Erythroblast (primary cell): Measurements from ENCODE around the gene RSU1.

Experiments
- DNase-seq, 2 experiments: peaks; one replicate each; lab custom pipeline; 2025; lab: John Stamatoyannopoulos, UW
- GATA1 ChIP-seq: IDR thresholded peaks from 2 replicates; pipeline ENCODE4 v1.6.1; 2011; ENCODE audit warnings: low read depth, mild to moderate bottlenecking, control low read depth, low read length, moderate library complexity
- POLR2A ChIP-seq: IDR thresholded peaks from 2 replicates; pipeline ENCODE4 v1.6.1; 2011; ENCODE audit warnings: mild to moderate bottlenecking, low read length

The RSU1 gene

DNA sequence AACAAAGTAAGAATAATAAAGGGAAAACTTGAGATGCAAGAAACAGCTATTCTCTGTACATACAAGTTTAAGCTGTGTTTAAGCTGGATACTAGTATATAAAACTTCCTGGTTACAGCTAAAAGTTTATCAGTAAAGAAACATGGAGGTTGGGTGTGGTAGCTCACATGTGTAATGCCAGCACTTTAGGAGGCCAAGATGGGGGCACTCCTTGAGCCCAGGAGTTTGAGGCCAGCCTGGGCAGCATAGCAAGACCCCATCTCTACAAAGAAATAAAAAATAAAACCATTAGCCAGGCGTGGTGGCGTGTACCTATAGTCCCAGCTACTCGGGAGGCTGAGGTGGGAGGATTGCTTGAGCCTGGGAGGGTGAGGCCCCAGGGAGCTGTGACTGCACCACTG, 3.2 kb downstream of the RSU1 start:
- DNase-seq, result peak; percentile 65 to 79
- TF ChIP-seq GATA1, result no peak
- TF ChIP-seq POLR2A, result no peak

DNA sequence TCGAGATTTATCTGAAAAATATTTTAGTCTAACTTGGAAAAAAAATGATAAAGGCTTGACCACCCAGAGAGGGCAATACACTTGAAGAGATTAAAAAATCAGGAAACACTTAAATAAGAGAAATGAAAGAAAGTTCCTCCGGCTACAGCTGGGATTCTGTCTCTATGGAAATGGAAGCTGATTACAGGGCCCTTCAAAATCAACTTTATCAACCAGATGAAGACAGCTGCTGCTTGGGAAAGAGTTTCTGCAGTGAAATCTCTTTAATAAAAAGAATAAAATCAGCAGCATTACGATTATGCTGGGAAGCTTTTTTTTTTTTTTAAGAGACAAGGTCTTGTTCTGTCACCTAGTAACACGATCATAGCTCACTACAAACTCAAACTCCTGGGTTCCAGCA, 4.5 kb downstream of the RSU1 start:
- no peak for TF ChIP-seq GATA1
- no peak for TF ChIP-seq POLR2A
- no peak for DNase-seq

DNA sequence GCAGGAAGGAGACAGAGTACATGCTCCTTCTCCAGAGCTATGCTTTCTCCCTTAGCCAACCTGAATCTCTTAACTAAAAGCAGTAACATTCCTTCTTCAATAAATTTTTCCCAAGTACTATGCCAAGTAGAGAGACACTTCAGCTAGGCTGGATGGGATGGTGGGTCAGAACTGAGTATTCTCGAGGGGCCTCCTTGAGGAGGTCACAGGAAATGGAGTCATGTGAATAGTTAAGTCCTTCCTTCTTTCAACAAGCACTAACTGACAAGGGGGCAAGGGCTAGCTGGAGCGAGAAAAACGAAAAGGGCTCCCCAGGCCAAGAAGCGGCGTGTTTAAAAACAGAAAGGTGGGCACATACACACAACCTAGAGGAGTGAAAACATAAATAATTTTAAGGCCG, 5.5 kb downstream of the RSU1 start:
- no peak for DNase-seq
- no peak for TF ChIP-seq POLR2A
- no peak for TF ChIP-seq GATA1

DNA sequence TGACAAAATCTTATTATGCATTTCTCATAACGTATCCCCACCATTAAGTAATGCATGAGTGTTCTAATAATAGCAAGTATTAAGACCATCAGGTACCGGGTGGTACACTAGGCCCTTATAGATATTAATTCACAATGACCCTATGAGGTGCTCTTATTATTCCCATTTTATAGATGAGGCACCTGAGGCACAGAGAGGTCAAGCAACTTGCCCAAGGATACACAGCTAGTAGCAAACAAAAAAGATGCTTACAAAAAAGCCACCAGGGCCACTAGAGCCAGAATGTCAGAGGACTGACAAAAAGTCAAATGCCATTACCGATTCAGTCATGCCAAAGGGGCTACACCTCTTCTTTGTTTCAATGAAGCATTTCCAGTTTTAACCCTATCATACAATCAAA, 5.9 kb downstream of the RSU1 start:
- TF ChIP-seq POLR2A, result no peak
- no peak for TF ChIP-seq GATA1
- no peak for DNase-seq

DNA sequence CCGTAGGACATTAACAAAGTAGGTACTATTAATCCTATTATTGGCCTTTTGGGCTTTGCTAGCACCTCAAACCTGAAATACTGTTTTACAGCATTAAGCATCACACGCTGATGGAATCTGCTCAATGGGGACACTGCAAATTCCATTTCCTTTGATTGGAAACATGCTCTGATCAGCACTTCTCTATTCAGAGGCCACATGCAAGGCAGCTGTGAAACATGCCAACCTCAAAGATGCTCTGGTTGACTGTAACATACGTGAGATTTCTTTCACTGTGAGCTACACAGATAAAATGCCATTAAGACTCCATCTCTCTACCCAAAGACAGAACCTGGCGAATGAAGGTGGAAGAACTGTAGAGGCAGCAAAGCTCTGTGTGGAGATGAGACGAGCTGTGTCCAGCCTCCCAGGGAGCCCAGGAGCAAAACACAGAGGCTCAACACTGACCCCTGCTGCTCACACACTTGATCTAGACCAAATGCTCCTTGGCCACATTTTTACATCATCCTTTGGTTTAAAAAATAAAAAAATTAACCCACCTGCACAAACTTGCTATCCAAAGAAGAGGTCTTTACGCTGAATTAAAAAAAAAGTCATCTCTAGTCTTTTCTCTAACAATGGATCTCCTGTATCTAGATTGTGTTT, 8.0 kb downstream of the RSU1 start:
- peak; percentile 63 to 73 for DNase-seq
- no peak for TF ChIP-seq POLR2A
- no peak for TF ChIP-seq GATA1

DNA sequence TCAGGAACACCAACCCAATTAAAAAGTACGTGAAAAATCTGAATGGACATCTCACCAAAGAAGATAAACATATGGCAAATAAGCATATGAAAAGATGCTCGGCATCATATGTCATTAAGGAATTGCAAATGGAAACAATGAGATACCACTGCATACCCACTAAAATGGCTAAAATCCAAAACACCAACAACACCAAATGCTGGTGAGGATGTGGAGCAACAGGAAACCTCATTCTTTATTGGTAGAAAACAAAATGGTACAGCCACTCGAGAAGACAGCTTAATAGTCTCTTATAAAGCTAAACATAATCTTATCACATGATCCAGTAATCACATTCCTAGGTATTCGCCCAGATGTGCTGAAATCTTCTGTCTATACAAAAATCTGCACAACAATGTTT, 13.1 kb downstream of the RSU1 start:
- TF ChIP-seq GATA1 (no peak), POLR2A (no peak)
- no peak for DNase-seq

DNA sequence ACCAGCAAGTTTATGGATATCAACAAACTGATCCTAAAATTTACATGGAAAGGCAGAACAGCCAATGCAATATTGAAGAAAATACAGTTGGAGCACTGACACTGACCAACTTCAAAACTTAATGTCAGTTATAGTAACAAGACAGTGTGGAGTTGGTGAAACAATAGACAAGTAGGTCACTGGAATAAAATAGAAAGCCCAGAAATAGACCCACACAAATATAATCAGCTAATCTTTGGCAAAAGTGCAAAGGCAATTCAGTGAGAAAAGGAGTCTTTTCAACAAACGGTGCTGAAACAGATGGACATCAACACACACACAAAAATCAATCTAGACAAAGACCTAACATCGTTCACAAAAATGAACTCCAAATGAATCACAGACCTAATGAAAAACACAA, 13.8 kb downstream of the RSU1 start:
- no peak for TF ChIP-seq GATA1
- TF ChIP-seq POLR2A, result no peak
- no peak for DNase-seq

DNA sequence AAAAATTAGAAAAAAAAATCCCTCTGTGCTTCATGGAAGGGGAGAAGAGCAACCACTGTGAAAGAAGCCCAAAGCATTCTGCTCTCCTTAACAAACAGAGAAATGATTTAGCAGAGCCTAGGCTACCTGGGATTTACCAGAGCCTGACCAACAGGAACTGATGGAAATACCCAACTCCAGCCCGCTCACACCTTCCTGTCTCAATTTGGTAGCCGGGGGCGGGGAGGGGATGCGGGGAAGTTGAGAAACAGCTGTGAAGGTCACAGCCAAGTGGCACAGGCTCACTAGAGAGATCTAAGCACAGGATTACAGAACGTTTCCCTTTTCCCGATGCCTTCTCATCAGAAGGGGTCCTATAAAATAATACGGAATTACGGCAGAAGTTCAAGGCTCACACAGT, 17.6 kb downstream of the RSU1 start:
- no peak for TF ChIP-seq POLR2A
- no peak for TF ChIP-seq GATA1
- DNase-seq, result no peak

DNA sequence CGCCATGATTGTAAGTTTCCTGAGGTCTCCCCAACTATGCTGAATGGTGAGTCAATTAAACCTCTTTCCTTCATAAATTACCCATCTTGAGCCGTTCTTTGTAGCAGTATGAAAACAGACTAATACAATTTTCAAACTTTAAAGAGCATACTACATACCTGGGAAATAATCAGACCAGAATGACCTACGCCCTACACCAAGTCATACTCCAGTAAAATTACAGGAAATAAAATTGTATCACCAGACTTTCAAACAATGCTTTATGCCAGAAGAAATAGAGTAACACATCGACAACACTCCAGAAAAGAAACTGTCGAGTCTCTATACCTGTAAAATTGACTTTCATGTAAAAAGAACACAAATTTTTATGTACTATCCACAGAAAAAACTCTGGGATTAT, 18.7 kb downstream of the RSU1 start:
- no peak for TF ChIP-seq POLR2A
- no peak for TF ChIP-seq GATA1
- no peak for DNase-seq

DNA sequence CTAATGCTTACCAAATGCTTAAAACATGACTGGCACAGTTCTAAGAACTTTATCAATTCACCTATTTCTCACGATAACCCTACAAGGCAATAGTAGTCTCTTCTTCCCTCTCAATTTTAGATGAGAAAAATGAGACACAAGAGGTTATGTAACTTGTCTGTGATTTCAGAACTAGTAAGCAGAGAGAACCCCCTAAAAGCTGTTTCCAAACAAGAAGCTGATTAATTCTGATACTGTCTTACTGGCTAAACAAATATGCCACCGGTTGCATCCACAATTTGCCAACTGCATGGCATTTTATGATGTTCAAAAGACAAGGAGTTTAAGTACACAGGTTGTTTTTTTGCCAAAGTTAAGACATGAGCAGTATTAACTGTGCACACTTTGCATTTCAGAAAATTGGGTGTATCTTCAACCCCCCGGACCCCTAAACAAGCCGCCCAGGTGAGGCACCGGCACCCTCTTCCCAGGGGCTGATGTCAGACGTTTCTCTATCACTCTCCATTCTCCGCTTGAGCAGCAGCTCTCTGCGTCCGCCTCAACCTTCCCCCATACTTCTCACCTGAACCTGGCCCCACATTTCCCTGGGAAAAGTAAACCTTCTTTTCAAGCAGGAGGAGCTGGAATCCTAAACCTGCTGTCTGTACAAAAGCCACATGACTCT, 21.7 kb downstream of the RSU1 start:
- DNase-seq, result no peak
- TF ChIP-seq GATA1 (no peak), POLR2A (no peak)

DNA sequence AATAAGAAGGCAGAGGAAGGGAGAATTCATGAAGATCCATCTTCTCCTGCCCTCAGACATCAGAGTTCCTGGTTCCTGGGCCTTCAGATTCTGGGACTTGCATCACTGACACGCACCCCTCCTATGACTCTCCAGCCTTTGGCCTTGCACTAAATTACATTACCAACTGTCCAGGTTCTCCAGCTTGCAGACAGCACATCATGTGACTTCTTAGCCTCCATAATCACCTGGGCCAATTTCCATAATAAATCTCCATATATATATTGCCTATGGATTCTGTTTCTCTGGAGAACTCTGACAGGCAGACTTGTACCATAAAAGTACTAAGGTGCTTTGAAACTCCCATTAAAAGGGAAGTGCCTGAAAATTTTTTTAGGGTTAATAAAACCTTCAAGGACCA, 23.2 kb downstream of the RSU1 start:
- DNase-seq, result no peak
- TF ChIP-seq GATA1 (no peak), POLR2A (no peak)

DNA sequence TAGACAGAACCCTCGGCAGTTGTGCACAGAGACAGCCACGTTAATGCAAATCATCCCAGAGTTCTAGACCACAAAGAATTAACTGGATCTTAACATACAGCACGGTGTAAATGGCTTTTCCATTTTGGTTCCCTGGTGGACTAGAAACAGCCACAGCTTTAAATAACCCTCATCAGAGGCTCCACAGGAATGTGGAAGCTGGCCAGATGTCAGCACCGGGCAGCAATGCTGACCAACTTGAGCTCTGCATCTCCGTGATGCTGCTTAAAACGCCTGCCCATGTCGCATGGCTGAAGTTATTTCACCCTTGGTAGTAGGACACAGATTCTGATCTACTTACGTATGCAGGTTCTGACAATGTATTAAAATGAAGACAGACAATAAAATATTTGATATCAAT, 24.5 kb downstream of the RSU1 start:
- TF ChIP-seq POLR2A (no peak), GATA1 (no peak)
- DNase-seq, result no peak

DNA sequence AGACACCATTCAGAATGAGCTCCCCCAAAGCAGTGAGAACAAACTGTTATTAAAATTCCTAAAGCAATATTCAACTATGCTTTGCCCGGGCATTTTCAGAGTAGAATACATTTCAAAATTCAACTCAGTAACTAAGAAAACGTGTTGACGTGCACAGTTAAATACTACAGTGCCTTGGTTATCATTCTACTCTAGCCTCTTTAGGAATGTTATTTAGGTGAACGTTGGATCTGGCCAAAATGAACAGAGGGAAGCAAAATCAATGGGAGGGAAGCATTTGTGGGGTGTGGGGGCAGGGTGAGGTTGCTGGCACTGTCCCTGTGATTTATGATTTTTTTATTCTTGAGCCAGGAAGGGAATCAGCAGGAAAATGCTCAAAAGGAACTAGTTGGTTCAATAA, 27.5 kb downstream of the RSU1 start:
- no peak for TF ChIP-seq GATA1
- TF ChIP-seq POLR2A, result no peak
- DNase-seq, result no peak

DNA sequence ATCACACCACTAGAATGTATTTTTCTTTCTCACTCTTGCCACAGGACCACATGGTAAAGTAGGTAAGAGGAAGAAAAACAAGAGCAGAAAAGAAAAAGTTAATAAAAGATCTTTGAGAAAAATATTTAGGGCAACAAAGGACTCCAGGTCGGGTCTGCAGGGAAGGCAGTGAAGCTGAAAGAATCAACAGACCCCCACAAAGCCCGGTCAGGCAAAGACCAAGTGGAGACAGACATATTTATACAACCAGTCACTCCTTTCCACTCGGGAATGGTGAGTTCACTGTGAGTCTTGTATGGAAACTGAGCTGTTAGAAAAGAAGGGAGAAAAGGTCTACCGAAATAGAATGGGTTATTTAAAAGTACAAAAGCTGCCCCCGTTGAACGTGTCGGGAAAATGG, 28.0 kb downstream of the RSU1 start:
- no peak for DNase-seq
- TF ChIP-seq GATA1 (no peak), POLR2A (no peak)

DNA sequence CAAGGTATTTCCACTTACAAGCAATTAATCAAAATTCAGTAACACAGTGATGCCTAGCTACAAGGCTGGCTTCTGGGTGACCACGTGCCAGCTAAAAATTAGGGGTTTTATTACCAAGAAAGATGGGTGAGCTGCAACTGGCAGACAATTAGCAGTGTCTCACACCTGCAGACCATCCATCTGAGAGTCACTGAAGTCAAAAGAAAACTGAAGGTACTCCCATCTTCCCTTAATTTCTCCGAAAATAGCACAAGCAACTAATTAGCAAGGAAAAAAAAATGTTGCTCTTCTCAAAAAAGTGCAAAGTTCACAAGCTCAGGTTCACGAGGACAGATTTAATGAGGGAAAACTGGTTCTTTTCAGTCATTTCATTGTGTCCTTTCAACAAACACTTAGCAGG, 28.4 kb downstream of the RSU1 start:
- TF ChIP-seq POLR2A, result no peak
- TF ChIP-seq GATA1, result no peak
- no peak for DNase-seq

DNA sequence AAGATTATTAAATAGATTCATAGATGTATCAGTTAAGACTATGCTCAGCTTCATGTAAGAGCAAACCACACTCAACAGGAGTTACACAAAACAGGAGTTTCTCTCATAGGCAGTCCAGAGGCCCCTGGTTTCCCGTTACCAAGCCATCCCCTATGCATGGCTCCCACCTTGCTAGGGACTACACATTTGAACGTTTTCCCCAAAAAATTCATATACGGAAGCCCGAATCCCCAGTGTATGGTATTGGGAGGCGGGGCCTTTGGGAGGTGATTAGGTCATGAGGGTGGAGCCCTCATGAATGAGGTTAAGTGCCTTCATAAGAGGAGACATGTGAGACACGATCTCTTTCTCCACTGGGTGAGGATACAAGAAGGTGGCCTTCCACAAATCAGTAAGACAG, 29.1 kb downstream of the RSU1 start:
- TF ChIP-seq POLR2A (no peak), GATA1 (no peak)
- DNase-seq, result no peak
